Measurements from ENCODE around the gene HAPLN1. TPM values are rescaled to one million over a fixed set of nuclear protein-coding genes. Genes with fewer than 3 reads are reported as not detected.

The HAPLN1 gene
- total RNA-seq, 1 donor from 2014 or later, result not detected

GRCh38 chr5:83751201-83751600 lies 30.5 kb upstream of the HAPLN1 start:
- intact Hi-C loops (cut with DNase I), result no loop called here
- Histone ChIP-seq H3K9me3 (no peaks in the 10 kb centered on the region), H3K27ac (no peak overlapping the region), H3K36me3 (no peaks in the 10 kb centered on the region), H3K4me3 (no peak overlapping the region), H3K27me3 (no peaks in the 10 kb centered on the region), H3K4me1 (no peaks in the 10 kb centered on the region)
- TF ChIP-seq POLR2A (IDR thresholded peaks at IDR 0.05) (no peak), POLR2AphosphoS5 (IDR thresholded peaks at IDR 0.05; ENCODE audit: insufficient read depth in 1 of 2, low read depth in 1 of 2) (no peak), CTCF (IDR thresholded peaks at IDR 0.05) (no peak)
- no peak for DNase-seq (ENCODE audit: extremely low spot score in 2 of 2)

- H3K36me3 ChIP-seq, result no peaks in the 10 kb centered on the region
- no peak overlapping the region for H3K27ac ChIP-seq
- no peak overlapping the region for H3K4me3 ChIP-seq
- DNase-seq (ENCODE audit: extremely low spot score in 2 of 2), result no peak
- H3K4me1 ChIP-seq, result no peaks in the 10 kb centered on the region
- no peaks in the 10 kb centered on the region for H3K9me3 ChIP-seq
- intact Hi-C loops (cut with DNase I), result no loop called here
- H3K27me3 ChIP-seq, result no peaks in the 10 kb centered on the region
- TF ChIP-seq POLR2AphosphoS5 (IDR thresholded peaks at IDR 0.05; ENCODE audit: insufficient read depth in 1 of 2, low read depth in 1 of 2) (no peak), CTCF (IDR thresholded peaks at IDR 0.05) (no peak), POLR2A (IDR thresholded peaks at IDR 0.05) (no peak)
Observed at GRCh38 chr5:83750749-83751148, 30.1 kb upstream of the HAPLN1 start.

- Histone ChIP-seq H3K36me3 (no peaks in the 10 kb centered on the region), H3K4me3 (no peak overlapping the region), H3K9me3 (no peaks in the 10 kb centered on the region), H3K27me3 (no peaks in the 10 kb centered on the region), H3K4me1 (no peaks in the 10 kb centered on the region), H3K27ac (no peak overlapping the region)
- intact Hi-C loops (cut with DNase I), result no loop called here
- TF ChIP-seq CTCF (IDR thresholded peaks at IDR 0.05), result no peak
- TF ChIP-seq POLR2AphosphoS5 (IDR thresholded peaks at IDR 0.05; ENCODE audit: insufficient read depth in 1 of 2, low read depth in 1 of 2), result no peak
- no peak for TF ChIP-seq POLR2A (IDR thresholded peaks at IDR 0.05)
- DNase-seq (ENCODE audit: extremely low spot score in 2 of 2), result no peak
Observed at GRCh38 chr5:83745816-83746215, 25.2 kb upstream of the HAPLN1 start.

- H3K4me1 ChIP-seq, result no peaks in the 10 kb centered on the region
- no peak overlapping the region for H3K27ac ChIP-seq
- no peak overlapping the region for H3K4me3 ChIP-seq
- no peaks in the 10 kb centered on the region for H3K9me3 ChIP-seq
- intact Hi-C loops (cut with DNase I), result no loop called here
- DNase-seq (ENCODE audit: extremely low spot score in 2 of 2), result no peak
- TF ChIP-seq POLR2AphosphoS5 (IDR thresholded peaks at IDR 0.05; ENCODE audit: insufficient read depth in 1 of 2, low read depth in 1 of 2) (no peak), POLR2A (IDR thresholded peaks at IDR 0.05) (no peak), CTCF (IDR thresholded peaks at IDR 0.05) (no peak)
- no peaks in the 10 kb centered on the region for H3K36me3 ChIP-seq
- no peaks in the 10 kb centered on the region for H3K27me3 ChIP-seq
Observed at GRCh38 chr5:83744821-83745220, 24.2 kb upstream of the HAPLN1 start.

GRCh38 chr5:83742089-83742488 lies 21.4 kb upstream of the HAPLN1 start:
- no peak for DNase-seq (ENCODE audit: extremely low spot score in 2 of 2)
- H3K27me3 ChIP-seq, result no peaks in the 10 kb centered on the region
- no peaks in the 10 kb centered on the region for H3K4me1 ChIP-seq
- H3K27ac ChIP-seq, result no peak overlapping the region
- intact Hi-C loops (cut with DNase I), result no loop called here
- H3K36me3 ChIP-seq, result no peaks in the 10 kb centered on the region
- H3K9me3 ChIP-seq, result no peaks in the 10 kb centered on the region
- H3K4me3 ChIP-seq, result no peak overlapping the region
- TF ChIP-seq CTCF (IDR thresholded peaks at IDR 0.05), result no peak
- TF ChIP-seq POLR2AphosphoS5 (IDR thresholded peaks at IDR 0.05; ENCODE audit: insufficient read depth in 1 of 2, low read depth in 1 of 2), result no peak
- no peak for TF ChIP-seq POLR2A (IDR thresholded peaks at IDR 0.05)

All from vagina (tissue), 2 donors.